HFFc6 (cell line): Measurements from ENCODE around the gene FCER1G. TPM values are rescaled to one million over a fixed set of nuclear protein-coding genes. Genes with fewer than 3 reads are reported as not detected.

Experiments
- DNase-seq: peaks from one replicate; pipeline ENCODE4 v3.0.0-alpha.2; 2018
- H3K27ac Mint-ChIP-seq: 2 replicates; pipeline ENCODE4 v1.8.0; 2020; ENCODE audit warnings: mild to moderate bottlenecking, mixed read lengths
- H3K27me3 Mint-ChIP-seq: 2 replicates; pipeline ENCODE4 v1.8.0; 2021; ENCODE audit warnings: mild to moderate bottlenecking, moderate library complexity, mixed read lengths; ENCODE audit not compliant: insufficient read depth
- H3K36me3 Mint-ChIP-seq: 2 replicates; pipeline ENCODE4 v1.8.0; 2021; ENCODE audit warnings: low read depth, mixed read lengths
- H3K4me1 Mint-ChIP-seq: 2 replicates; pipeline ENCODE4 v1.8.0; 2020; ENCODE audit warnings: low read depth, mixed read lengths
- H3K4me3 Mint-ChIP-seq: 2 replicates; pipeline ENCODE4 v1.8.0; 2020; ENCODE audit warnings: mild to moderate bottlenecking, moderate library complexity, mixed read lengths
- H3K9me3 Mint-ChIP-seq: 2 replicates; pipeline ENCODE4 v1.8.0; 2020; ENCODE audit warnings: mild to moderate bottlenecking, mixed read lengths
- total RNA-seq, 6 experiments: library from RNA; stranded (reverse); fragmentation: NEBNext Ultra II Directional; extraction: Animal tissue kit (Norgen Biotek cat#: 25700); gene quantifications; 2 replicates in 1 of 6; 3 replicates in 5 of 6; pipeline ENCODE4 v1.2.3, GENCODE V29; 2021
- TF ChIP-seq, protein P1 (sequence below): fragments of 200-600 bp; sonication (generic); IDR thresholded peaks from 2 replicates; pipeline ENCODE4 v1.5.0; 2021; ENCODE audit warnings: antibody characterized with exemption, mild to moderate bottlenecking

The FCER1G gene
- total RNA-seq, 6 experiments from 2014 or later = 0.33 to 1.0 (median 0.53) TPM; not detected in 1

DNA sequence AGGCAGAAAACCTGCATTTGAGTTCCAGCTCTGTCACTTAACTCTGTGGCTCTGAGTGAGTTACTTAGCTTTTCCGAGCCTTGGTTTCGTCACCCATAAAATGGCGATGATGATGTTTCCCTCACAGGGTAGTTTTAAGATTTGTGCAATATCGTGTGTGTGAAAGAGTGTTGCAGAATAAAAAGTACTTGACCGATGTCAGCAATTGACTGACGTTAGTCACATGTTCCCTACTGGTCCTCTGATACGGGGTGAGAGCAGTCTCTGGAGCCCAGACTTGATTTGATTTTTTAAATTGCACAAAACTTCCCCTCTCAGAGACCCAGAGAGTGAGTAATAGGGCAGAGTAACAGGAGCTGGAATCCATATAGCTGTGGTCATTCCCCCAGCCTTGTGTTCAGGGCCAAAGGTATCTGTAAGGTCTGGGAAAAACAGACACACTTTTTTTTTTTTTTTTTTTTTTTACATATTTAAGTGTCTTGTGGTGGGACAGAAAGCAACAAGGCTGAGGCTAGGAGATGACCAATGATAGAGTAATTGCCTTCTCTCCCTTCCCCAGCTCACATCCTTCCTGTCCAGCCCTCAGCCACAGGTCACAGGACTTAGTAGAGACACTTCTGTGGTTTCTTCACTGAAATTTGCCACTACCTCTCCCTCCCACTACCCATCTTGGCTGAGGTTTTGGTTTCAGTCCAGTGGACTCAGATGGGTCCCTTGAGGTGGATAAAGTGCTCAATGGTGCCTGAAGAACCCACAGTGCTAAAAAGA, 2.0 kb downstream of the FCER1G start:
- H3K27me3 Mint-ChIP-seq = peaks cover 2% of the 10 kb centered on the region; the same call in 1 of the 2 replicates
- H3K27ac Mint-ChIP-seq = peak overlapping the region; percentile 93
- DNase-seq = peak; percentile 66
- peak overlapping the region; percentile 65 for H3K4me3 Mint-ChIP-seq
- peaks cover 16% of the 10 kb centered on the region for H3K36me3 Mint-ChIP-seq
- no peaks in the 10 kb centered on the region for H3K9me3 Mint-ChIP-seq
- peaks cover 25% of the 10 kb centered on the region for H3K4me1 Mint-ChIP-seq
- TF ChIP-seq, protein P1, sequence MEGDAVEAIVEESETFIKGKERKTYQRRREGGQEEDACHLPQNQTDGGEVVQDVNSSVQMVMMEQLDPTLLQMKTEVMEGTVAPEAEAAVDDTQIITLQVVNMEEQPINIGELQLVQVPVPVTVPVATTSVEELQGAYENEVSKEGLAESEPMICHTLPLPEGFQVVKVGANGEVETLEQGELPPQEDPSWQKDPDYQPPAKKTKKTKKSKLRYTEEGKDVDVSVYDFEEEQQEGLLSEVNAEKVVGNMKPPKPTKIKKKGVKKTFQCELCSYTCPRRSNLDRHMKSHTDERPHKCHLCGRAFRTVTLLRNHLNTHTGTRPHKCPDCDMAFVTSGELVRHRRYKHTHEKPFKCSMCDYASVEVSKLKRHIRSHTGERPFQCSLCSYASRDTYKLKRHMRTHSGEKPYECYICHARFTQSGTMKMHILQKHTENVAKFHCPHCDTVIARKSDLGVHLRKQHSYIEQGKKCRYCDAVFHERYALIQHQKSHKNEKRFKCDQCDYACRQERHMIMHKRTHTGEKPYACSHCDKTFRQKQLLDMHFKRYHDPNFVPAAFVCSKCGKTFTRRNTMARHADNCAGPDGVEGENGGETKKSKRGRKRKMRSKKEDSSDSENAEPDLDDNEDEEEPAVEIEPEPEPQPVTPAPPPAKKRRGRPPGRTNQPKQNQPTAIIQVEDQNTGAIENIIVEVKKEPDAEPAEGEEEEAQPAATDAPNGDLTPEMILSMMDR = no peak

DNA sequence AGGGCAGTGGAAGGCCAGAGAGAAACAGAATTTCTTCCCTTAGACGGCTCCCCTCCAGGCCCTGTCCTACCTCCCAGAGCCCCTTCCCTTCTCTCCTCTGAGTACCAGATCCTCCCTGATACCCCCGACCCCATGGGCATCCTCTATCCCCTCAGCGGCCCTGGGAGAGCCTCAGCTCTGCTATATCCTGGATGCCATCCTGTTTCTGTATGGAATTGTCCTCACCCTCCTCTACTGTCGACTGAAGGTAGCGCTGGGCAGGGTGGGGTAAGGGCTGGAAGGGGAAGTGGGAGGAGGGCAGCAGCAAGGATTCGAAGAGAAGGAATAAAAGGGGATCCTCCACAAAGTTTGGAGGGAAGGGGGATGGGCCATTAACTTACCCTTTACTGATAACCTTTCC, 2.7 kb downstream of the FCER1G start:
- Mint-ChIP-seq H3K27me3 (peaks cover 3% of the 10 kb centered on the region; the same call in 1 of the 2 replicates), H3K36me3 (peaks cover 16% of the 10 kb centered on the region), H3K4me3 (no peak overlapping the region), H3K9me3 (no peaks in the 10 kb centered on the region), H3K27ac (peak overlapping the region; percentile 93), H3K4me1 (peaks cover 25% of the 10 kb centered on the region)
- DNase-seq = no peak
- TF ChIP-seq, protein P1 = no peak

- Mint-ChIP-seq H3K36me3 (peaks cover 11% of the 10 kb centered on the region; the same call in 1 of the 2 replicates), H3K27ac (0 out of 2 replicates have a peak overlapping the region, but pooled peaks have one; percentile 93), H3K4me1 (peaks cover 25% of the 10 kb centered on the region), H3K9me3 (no peaks in the 10 kb centered on the region), H3K27me3 (peaks cover 3% of the 10 kb centered on the region; the same call in 1 of the 2 replicates), H3K4me3 (no peak overlapping the region)
- TF ChIP-seq, protein P1 = no peak
- no peak for DNase-seq
These were observed 3.4 kb downstream of the FCER1G start for GRCh38 chr1:161218301-161219077.

DNA sequence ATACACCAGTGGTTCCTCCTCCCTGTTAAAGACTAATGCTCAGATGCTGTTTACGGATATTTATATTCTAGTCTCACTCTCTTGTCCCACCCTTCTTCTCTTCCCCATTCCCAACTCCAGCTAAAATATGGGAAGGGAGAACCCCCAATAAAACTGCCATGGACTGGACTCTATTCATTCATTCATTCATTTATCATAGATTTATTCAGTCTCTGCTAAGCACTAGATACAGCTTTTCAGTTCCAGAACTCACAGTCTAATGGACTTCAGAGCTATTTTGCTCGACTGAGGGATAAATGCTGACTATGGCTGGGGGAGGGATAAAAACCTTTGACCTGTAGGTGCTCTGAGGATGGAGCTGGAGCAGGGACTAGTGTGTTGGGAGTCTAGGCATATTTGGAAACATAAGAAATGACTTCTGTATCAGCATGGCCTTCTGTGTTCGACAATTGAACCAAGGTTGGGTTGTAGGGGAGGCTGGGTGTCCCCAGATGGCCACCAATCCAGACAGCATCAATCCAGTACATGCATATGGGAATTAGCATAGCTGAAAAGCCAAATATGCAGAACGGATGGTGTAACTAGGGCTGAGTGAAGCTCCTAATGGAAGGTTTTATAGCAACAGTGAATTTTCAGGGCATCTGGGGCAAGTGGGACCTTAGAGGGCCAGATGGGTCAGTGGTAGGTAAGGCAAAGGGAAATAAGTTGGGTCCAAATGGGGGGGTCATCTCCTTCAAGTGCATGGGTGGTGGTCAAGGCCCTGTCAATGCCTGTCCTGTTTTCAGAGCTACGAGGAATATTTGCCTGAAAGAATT, 4.2 kb downstream of the FCER1G start:
- H3K4me3 Mint-ChIP-seq = no peak overlapping the region
- no peak overlapping the region for H3K27ac Mint-ChIP-seq
- no peak for DNase-seq
- H3K4me1 Mint-ChIP-seq = peaks cover 25% of the 10 kb centered on the region
- H3K36me3 Mint-ChIP-seq = peaks cover 4% of the 10 kb centered on the region; the same call in 1 of the 2 replicates
- H3K27me3 Mint-ChIP-seq = peaks cover 3% of the 10 kb centered on the region; the same call in 1 of the 2 replicates
- TF ChIP-seq, protein P1 = no peak
- no peaks in the 10 kb centered on the region for H3K9me3 Mint-ChIP-seq

GRCh38 chr1:161220002-161220401, 4.9 kb downstream of the FCER1G start:
- Mint-ChIP-seq H3K4me3 (no peak overlapping the region), H3K9me3 (no peaks in the 10 kb centered on the region), H3K4me1 (peaks cover 26% of the 10 kb centered on the region)

More at GRCh38 chr1:161220002-161220401, 4.9 kb downstream of the FCER1G start:
- peaks cover 3% of the 10 kb centered on the region; the same call in 1 of the 2 replicates for H3K27me3 Mint-ChIP-seq
- H3K36me3 Mint-ChIP-seq = no peaks in the 10 kb centered on the region; the same call in 1 of the 2 replicates
- DNase-seq = no peak
- no peak overlapping the region for H3K27ac Mint-ChIP-seq
- TF ChIP-seq, protein P1 = no peak
